IPS-18a (cell line): ENCODE measurements around the gene PLOD3.

Source experiments
- H3K27ac ChIP-seq: one replicate; pipeline ENCODE4 v1.5.1; 2013; ENCODE audit warnings: low read length
- H3K27me3 ChIP-seq: one replicate; pipeline ENCODE4 v1.6.1; 2013; ENCODE audit warnings: mild to moderate bottlenecking, low read length; ENCODE audit not compliant: control insufficient read depth, insufficient read depth
- H3K36me3 ChIP-seq: one replicate; pipeline ENCODE4 v1.6.1; 2013; ENCODE audit warnings: low read depth, low read length; ENCODE audit not compliant: control insufficient read depth
- H3K4me1 ChIP-seq: one replicate; pipeline ENCODE4 v1.6.1; 2013; ENCODE audit warnings: low read depth, low read length; ENCODE audit not compliant: control insufficient read depth
- H3K4me3 ChIP-seq: one replicate; pipeline ENCODE4 v1.5.1; 2013; ENCODE audit warnings: low read length
- H3K9ac ChIP-seq: one replicate; pipeline ENCODE4 v1.6.1; 2013; ENCODE audit warnings: mild to moderate bottlenecking, low read length, moderate library complexity
- H3K9me3 ChIP-seq: one replicate; pipeline ENCODE4 v1.6.1; 2013; ENCODE audit warnings: low read depth, low read length; ENCODE audit not compliant: control insufficient read depth

Gene PLOD3

DNA sequence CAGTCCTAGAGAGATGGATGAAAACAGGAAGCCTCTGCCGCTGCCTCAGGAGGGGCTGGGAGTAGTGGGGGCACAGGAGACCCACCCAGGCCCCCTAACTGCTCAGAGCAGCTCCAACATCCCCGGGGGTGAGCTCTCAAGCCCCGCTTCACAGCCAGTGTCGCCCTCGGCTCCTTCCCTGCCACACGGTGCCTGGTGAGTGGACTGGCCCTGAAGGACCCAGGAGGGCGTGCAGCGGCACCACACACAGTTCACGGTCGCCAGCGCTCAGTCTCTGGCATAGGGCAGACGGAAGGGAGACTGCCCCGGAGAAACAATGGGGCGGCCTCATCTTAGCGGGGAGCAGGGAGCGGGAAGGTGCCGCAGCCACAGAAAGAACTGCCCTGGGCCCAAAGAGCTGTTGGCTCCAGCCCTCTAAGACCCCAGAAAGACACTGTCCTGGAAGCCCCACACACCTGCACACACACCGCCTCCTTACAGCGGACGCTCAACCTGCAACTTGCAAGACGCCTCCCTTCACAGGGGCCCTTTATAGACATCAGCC, 19.0 kb upstream of the PLOD3 start:
- Histone ChIP-seq H3K4me1 (peaks cover 11% of the 10 kb centered on the region), H3K36me3 (peaks cover 4% of the 10 kb centered on the region), H3K9me3 (no peaks in the 10 kb centered on the region), H3K4me3 (no peak overlapping the region), H3K27ac (no peak overlapping the region), H3K9ac (no peak overlapping the region), H3K27me3 (no peaks in the 10 kb centered on the region)

GRCh38 chr7:101235522-101235921, 18.1 kb upstream of the PLOD3 start:
- H3K4me1 ChIP-seq: peaks cover 11% of the 10 kb centered on the region

GRCh38 chr7:101235050-101235449, 17.7 kb upstream of the PLOD3 start:
- Histone ChIP-seq H3K4me1 (peaks cover 11% of the 10 kb centered on the region), H3K27me3 (no peaks in the 10 kb centered on the region)

More at GRCh38 chr7:101235522-101235921, 18.1 kb upstream of the PLOD3 start:
- Histone ChIP-seq H3K4me3 (no peak overlapping the region), H3K27me3 (no peaks in the 10 kb centered on the region), H3K36me3 (peaks cover 4% of the 10 kb centered on the region), H3K9ac (no peak overlapping the region), H3K27ac (no peak overlapping the region), H3K9me3 (no peaks in the 10 kb centered on the region)

GRCh38 chr7:101234636-101235035, 17.3 kb upstream of the PLOD3 start:
- H3K27me3 ChIP-seq: no peaks in the 10 kb centered on the region
- no peak overlapping the region for H3K9ac ChIP-seq
- H3K4me3 ChIP-seq: no peak overlapping the region
- H3K9me3 ChIP-seq: no peaks in the 10 kb centered on the region
- no peak overlapping the region for H3K27ac ChIP-seq
- peaks cover 4% of the 10 kb centered on the region for H3K36me3 ChIP-seq
- peaks cover 11% of the 10 kb centered on the region for H3K4me1 ChIP-seq

More at GRCh38 chr7:101235050-101235449, 17.7 kb upstream of the PLOD3 start:
- no peaks in the 10 kb centered on the region for H3K9me3 ChIP-seq
- no peak overlapping the region for H3K27ac ChIP-seq
- peaks cover 4% of the 10 kb centered on the region for H3K36me3 ChIP-seq
- H3K9ac ChIP-seq: no peak overlapping the region
- no peak overlapping the region for H3K4me3 ChIP-seq

DNA sequence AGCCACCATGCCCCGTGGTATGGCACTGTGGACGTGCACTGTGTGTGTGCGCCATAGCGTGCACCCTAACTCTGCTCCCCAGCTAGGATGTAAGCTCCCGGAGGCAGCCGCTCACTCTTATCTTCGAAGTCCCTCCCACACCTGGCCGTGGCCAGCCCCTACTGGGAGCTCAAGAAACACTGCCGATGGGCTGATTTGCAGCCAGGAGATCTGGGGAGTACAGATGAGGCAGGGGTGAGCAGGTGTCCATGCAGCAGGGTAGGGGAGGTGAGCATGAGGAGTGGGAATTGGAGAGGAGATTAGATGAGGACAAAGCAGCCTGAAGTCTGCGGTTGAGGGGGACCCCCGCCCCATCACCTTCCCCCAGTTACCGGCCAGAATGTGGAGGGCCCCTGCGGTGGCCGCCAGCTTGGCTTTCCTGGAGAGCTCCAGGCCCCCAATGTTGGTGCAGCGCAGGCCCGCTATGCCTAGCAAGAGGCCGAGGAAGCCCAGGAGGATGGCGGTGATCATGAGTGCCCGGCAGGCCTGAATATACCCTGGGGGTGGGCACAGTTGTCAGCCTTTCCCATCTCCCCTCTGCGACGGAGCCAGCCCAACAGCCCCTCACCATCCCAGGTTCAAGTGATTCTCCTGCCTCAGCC, 16.6 kb upstream of the PLOD3 start:
- Histone ChIP-seq H3K36me3 (peaks cover 4% of the 10 kb centered on the region), H3K4me3 (no peak overlapping the region), H3K27me3 (no peaks in the 10 kb centered on the region), H3K27ac (no peak overlapping the region), H3K9ac (no peak overlapping the region), H3K9me3 (no peaks in the 10 kb centered on the region), H3K4me1 (peaks cover 11% of the 10 kb centered on the region)

DNA sequence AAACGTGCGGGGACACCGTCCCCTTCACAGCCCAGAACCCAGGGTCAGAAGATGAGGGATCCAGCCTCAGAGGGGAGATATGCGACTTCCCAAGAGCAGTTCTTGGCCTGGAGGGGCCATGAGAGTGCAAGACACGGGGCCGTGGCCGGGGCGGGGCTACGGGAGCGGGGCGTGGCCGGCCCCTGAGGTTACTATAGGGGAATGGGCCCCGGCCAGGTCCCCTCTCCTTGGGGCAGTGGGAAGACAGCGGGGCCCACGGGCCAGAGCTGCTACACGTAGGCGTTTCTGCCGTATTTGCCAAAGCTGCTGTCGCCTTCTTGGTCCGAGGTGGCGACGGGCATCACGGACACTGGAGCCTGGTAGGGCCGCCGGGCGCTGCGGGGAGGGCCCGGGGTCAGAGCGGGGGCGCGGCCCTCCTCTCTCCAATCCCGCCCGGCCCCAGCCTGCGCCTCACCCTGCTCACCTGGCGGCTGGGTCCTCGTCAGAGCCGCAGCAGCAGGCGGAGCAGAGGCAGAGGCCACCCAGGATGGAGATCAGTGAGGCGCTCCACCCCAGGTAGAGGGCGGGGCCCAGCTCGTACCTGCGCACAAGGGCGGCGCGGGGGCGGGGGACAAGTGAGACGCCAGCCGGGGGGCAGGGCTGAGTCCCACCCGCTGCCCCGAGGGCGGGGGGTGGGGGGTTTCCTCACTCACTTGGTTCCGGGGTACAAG, 14.9 kb upstream of the PLOD3 start:
- Histone ChIP-seq H3K4me3 (peak overlapping the region; percentile 74), H3K36me3 (no peaks in the 10 kb centered on the region), H3K4me1 (peaks cover 11% of the 10 kb centered on the region), H3K9me3 (no peaks in the 10 kb centered on the region), H3K27ac (no peak overlapping the region), H3K9ac (peak overlapping the region; percentile 22), H3K27me3 (no peaks in the 10 kb centered on the region)

- peaks cover 11% of the 10 kb centered on the region for H3K4me1 ChIP-seq
- no peaks in the 10 kb centered on the region for H3K9me3 ChIP-seq
- H3K36me3 ChIP-seq: peaks cover 2% of the 10 kb centered on the region
- H3K27me3 ChIP-seq: no peaks in the 10 kb centered on the region
- no peak overlapping the region for H3K9ac ChIP-seq
- peak overlapping the region; percentile 74 for H3K4me3 ChIP-seq
- H3K27ac ChIP-seq: no peak overlapping the region
Measured at GRCh38 chr7:101231644-101232043, 14.3 kb upstream of the PLOD3 start.

DNA sequence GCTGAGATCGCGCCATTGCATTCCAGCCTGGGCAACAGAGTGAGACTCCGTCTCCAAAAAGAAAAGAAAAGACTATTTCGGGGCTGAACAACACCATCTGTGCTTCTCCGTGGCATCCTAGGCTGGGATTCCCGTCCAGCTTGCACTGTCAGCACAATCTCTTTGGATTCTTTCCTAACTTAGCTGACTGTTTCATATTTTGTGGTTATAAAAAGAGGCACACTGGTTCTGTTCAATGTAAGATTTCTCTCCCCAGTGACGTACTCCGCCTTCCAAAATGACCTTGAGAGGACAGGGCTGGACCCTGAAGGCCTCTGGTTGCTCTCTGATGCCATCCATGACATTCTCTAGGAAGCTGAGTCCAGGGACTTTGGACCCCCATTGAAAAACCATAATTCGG, 9.3 kb upstream of the PLOD3 start:
- Histone ChIP-seq H3K36me3 (peaks cover 12% of the 10 kb centered on the region), H3K4me3 (no peak overlapping the region), H3K27ac (no peak overlapping the region), H3K27me3 (no peaks in the 10 kb centered on the region), H3K4me1 (peaks cover 3% of the 10 kb centered on the region), H3K9me3 (no peaks in the 10 kb centered on the region), H3K9ac (no peak overlapping the region)

GRCh38 chr7:101225650-101226049, 8.3 kb upstream of the PLOD3 start:
- Histone ChIP-seq H3K9ac (no peak overlapping the region), H3K27me3 (no peaks in the 10 kb centered on the region), H3K4me1 (no peaks in the 10 kb centered on the region), H3K4me3 (no peak overlapping the region), H3K9me3 (no peaks in the 10 kb centered on the region), H3K27ac (no peak overlapping the region), H3K36me3 (peaks cover 12% of the 10 kb centered on the region)

- no peaks in the 10 kb centered on the region for H3K9me3 ChIP-seq
- H3K9ac ChIP-seq: no peak overlapping the region
- H3K4me1 ChIP-seq: no peaks in the 10 kb centered on the region
- no peak overlapping the region for H3K4me3 ChIP-seq
- no peak overlapping the region for H3K27ac ChIP-seq
- peaks cover 12% of the 10 kb centered on the region for H3K36me3 ChIP-seq
- no peaks in the 10 kb centered on the region for H3K27me3 ChIP-seq
Measured at GRCh38 chr7:101223528-101223927, 6.1 kb upstream of the PLOD3 start.

- H3K9me3 ChIP-seq: no peaks in the 10 kb centered on the region
- H3K27me3 ChIP-seq: no peaks in the 10 kb centered on the region
- peaks cover 12% of the 10 kb centered on the region for H3K36me3 ChIP-seq
- H3K9ac ChIP-seq: no peak overlapping the region
- no peak overlapping the region for H3K4me3 ChIP-seq
- no peak overlapping the region for H3K27ac ChIP-seq
- H3K4me1 ChIP-seq: no peaks in the 10 kb centered on the region
Measured at GRCh38 chr7:101222275-101222830, 5.0 kb upstream of the PLOD3 start.
